ENCODE results near the gene FOXL1.
A peak's percentile ranks its signal among the peaks of the same experiment; 100 is the strongest.

FOXL1 gene

DNA sequence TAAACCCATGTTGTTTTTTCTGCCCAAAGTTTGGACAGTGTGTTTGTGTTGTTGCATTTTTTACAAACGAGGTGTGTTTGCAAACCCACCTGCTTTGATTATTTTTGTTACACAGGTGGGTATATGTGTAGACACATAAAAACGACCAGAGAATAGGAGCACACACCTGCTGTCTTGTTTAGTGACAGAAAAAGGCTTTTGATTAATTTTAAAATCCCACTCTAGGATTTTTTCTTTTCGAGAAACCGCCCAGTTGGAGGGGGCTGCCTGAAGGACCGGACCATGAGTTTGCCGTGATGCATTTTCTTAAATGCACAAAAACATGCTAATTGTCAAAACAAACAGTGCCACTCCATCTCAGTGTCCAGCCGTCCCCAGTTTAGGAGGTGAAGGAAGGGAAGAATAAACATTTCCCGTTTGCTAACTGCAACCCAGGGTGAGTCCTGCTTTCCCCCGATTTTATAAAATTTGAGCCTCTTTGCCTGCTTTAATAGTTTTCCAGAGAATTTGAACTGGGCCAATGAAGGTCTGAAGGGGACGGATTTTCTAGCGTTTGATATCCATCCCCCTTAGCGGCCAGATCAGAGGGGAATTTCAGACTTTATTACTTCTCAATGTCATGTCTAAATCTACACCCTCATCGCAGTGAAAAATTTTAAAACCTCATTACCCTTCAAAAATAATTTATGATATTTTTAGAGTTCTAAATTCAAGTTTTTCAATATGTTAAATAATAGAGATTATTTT is 8.5 kb upstream of the FOXL1 start:
- no peaks in the 10 kb centered on the region for H3K27me3 ChIP-seq (ENCODE audit: insufficient read depth, low read length)
- H3K4me3 ChIP-seq (ENCODE audit: low read depth, low read length) = peak overlapping the region; percentile 92
- peak overlapping the region; percentile 83 for H3K27ac ChIP-seq (ENCODE audit: low read depth, low read length)
- peaks cover 31% of the 10 kb centered on the region; the same call in 1 of the 2 replicates for H3K36me3 ChIP-seq (ENCODE audit: insufficient read depth, low read length)
- H3K79me2 ChIP-seq (ENCODE audit: control insufficient read depth, insufficient read depth, low read length, unreplicated experiment) = peaks cover 90% of the 10 kb centered on the region
- H3K4me1 ChIP-seq (ENCODE audit: control insufficient read depth, insufficient read depth, low read length, unreplicated experiment) = peaks cover 29% of the 10 kb centered on the region
- no peak overlapping the region for H2AFZ ChIP-seq (ENCODE audit: low read length, unreplicated experiment)

DNA sequence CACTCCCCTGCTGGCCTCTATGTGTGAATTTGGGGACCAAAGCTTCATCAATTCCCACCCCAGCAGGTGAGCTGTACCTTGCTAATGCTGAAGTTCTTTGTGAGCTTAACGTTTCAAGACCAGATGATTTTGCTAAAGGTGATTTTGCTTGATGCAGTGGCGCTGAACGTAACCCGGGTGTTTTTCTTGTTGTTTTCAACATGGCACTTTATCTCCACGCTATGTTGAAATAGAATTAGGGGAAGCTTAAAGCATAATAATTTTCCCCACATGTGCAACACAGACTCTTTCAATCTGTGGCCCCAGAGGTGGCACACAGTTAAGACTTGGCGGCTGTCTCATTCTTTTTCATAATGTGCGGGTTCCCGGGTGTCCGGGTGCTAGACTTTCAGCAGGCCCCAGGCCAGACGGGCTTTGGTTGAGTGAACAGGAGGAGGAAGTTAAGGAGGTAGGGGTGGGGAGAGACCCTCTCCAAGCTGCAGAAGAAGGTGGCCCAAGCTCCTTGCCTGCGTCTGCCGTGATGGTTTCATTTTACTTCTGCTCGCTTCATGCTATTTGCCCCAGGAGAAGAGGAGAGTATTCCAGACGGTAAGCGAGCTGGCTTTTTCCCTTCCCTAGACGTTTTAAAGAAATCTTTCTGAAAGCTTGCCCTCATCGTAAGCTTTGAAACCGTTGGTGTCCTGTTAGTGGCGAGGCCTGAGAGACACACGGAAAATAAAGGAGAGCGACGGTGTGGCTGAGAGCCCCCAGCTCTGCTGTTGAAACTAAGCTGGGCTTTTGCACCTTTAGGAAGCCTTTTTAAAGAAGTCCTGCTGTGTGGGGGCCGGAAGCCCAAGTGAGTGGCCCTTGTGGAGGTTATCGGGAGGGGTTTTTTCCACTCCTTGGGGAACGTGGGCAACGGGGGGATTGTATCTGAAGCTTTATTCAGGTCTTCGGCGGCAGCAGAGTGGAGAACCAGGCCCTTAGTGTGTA is 7.5 kb upstream of the FOXL1 start:
- Histone ChIP-seq H3K36me3 (ENCODE audit: insufficient read depth, low read length) (peaks cover 31% of the 10 kb centered on the region; the same call in 1 of the 2 replicates), H3K27ac (ENCODE audit: low read depth, low read length) (peak overlapping the region; percentile 83), H3K27me3 (ENCODE audit: insufficient read depth, low read length) (no peaks in the 10 kb centered on the region), H2AFZ (ENCODE audit: low read length, unreplicated experiment) (no peak overlapping the region), H3K4me1 (ENCODE audit: control insufficient read depth, insufficient read depth, low read length, unreplicated experiment) (peaks cover 32% of the 10 kb centered on the region), H3K79me2 (ENCODE audit: control insufficient read depth, insufficient read depth, low read length, unreplicated experiment) (peaks cover 88% of the 10 kb centered on the region), H3K4me3 (ENCODE audit: low read depth, low read length) (peak overlapping the region; percentile 92)

DNA sequence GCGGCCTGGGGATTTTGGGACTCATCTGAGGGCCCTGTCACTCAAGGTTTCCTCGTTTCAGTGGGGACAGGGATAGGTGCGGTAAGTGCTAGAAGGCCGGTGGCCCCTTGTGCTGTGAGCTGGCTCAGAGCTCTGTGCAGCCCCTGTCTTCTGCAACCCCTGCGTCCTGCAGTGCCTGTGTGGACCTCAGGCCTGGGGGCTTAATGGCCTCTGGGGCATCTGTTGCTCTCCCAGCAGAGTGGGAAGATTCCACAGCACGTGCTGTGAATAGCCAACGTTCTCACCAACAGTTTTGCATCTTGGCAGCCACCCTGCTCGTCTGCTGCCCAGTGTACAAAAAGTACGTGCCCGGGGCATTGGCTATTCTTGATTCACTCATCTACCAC is 6.8 kb upstream of the FOXL1 start:
- Histone ChIP-seq H3K36me3 (ENCODE audit: insufficient read depth, low read length) (peaks cover 31% of the 10 kb centered on the region; the same call in 1 of the 2 replicates), H3K27me3 (ENCODE audit: insufficient read depth, low read length) (no peaks in the 10 kb centered on the region), H2AFZ (ENCODE audit: low read length, unreplicated experiment) (no peak overlapping the region), H3K4me1 (ENCODE audit: control insufficient read depth, insufficient read depth, low read length, unreplicated experiment) (peaks cover 32% of the 10 kb centered on the region), H3K27ac (ENCODE audit: low read depth, low read length) (peak overlapping the region; percentile 83), H3K4me3 (ENCODE audit: low read depth, low read length) (peak overlapping the region; percentile 92), H3K79me2 (ENCODE audit: control insufficient read depth, insufficient read depth, low read length, unreplicated experiment) (peaks cover 88% of the 10 kb centered on the region)

DNA sequence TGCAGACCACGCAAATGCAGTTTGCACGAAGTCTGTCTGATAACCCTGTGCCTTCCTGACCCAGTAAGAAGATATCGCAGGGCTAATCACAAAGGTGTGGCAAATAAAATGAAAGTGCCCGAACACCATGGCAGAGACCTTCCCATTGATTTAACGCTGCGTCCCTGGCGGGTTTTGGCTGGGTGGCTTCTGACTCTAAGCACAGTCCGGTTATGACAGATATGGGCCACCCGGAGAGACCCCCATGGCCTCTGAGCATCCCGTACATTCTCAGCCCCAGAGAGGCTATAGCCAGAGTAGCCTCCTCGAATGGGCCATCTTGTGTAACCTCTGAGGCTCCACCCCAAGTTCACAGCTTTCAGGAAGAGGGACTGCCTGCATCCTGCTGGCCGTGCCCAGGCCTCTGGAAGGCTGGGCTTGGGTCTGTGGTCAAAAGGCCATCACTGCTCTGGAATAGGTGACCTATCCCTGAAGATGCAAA is 6.3 kb upstream of the FOXL1 start:
- H2AFZ ChIP-seq (ENCODE audit: low read length, unreplicated experiment) = no peak overlapping the region
- H3K27ac ChIP-seq (ENCODE audit: low read depth, low read length) = peak overlapping the region; percentile 83
- peaks cover 92% of the 10 kb centered on the region for H3K79me2 ChIP-seq (ENCODE audit: control insufficient read depth, insufficient read depth, low read length, unreplicated experiment)
- peak overlapping the region; percentile 92 for H3K4me3 ChIP-seq (ENCODE audit: low read depth, low read length)
- H3K36me3 ChIP-seq (ENCODE audit: insufficient read depth, low read length) = peaks cover 31% of the 10 kb centered on the region; the same call in 1 of the 2 replicates
- H3K4me1 ChIP-seq (ENCODE audit: control insufficient read depth, insufficient read depth, low read length, unreplicated experiment) = peaks cover 36% of the 10 kb centered on the region
- H3K27me3 ChIP-seq (ENCODE audit: insufficient read depth, low read length) = no peaks in the 10 kb centered on the region

DNA sequence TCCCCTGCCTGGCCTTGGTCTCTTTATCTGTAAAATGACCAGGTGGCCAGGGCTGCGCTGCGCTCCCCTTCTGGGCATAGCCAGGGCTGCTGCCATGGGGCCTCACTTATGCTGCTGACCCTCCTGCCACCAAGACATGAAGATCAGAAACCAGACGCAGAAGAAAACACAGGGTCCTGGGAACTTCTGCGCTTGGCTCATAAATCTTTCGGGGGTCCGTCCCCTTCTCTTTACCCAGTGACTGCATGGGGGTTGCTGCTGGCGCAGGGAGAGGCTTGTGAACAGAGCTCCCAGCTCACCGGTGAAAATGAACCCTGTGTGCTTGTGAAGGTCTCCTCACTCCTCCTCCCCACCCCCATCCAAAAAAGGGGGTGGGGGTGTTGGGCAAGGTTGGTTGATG is 5.7 kb upstream of the FOXL1 start:
- Histone ChIP-seq H3K36me3 (ENCODE audit: insufficient read depth, low read length) (peaks cover 31% of the 10 kb centered on the region; the same call in 1 of the 2 replicates), H3K4me3 (ENCODE audit: low read depth, low read length) (peak overlapping the region; percentile 92), H3K27me3 (ENCODE audit: insufficient read depth, low read length) (no peaks in the 10 kb centered on the region), H3K4me1 (ENCODE audit: control insufficient read depth, insufficient read depth, low read length, unreplicated experiment) (peaks cover 41% of the 10 kb centered on the region), H3K79me2 (ENCODE audit: control insufficient read depth, insufficient read depth, low read length, unreplicated experiment) (peaks cover 92% of the 10 kb centered on the region), H2AFZ (ENCODE audit: low read length, unreplicated experiment) (no peak overlapping the region), H3K27ac (ENCODE audit: low read depth, low read length) (peak overlapping the region; percentile 83)

DNA sequence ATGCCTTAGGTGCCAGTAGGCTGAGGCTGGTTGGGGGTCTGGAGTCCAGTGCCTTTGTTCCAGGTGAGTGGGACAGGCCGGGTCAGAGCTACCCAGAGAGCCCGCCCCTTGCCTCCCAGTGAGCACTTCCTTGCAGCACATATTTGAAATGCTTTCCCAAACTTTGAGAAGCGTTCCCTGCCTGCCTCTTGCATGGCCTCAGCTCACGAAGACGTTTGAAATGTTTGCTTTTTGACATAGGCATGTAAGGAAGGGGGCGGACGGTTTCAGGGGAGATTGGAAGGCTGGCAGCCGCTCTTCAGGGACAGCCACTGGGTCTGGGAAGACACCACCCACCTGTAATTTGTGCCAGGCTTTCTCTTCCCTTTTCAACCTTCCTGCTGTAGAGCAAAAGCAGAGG is 5.1 kb upstream of the FOXL1 start:
- Histone ChIP-seq H3K4me3 (ENCODE audit: low read depth, low read length) (no peak overlapping the region), H3K36me3 (ENCODE audit: insufficient read depth, low read length) (peaks cover 31% of the 10 kb centered on the region; the same call in 1 of the 2 replicates), H2AFZ (ENCODE audit: low read length, unreplicated experiment) (no peak overlapping the region), H3K27me3 (ENCODE audit: insufficient read depth, low read length) (no peaks in the 10 kb centered on the region), H3K79me2 (ENCODE audit: control insufficient read depth, insufficient read depth, low read length, unreplicated experiment) (peaks cover 92% of the 10 kb centered on the region), H3K4me1 (ENCODE audit: control insufficient read depth, insufficient read depth, low read length, unreplicated experiment) (peaks cover 47% of the 10 kb centered on the region), H3K27ac (ENCODE audit: low read depth, low read length) (peak overlapping the region; percentile 83)

DNA sequence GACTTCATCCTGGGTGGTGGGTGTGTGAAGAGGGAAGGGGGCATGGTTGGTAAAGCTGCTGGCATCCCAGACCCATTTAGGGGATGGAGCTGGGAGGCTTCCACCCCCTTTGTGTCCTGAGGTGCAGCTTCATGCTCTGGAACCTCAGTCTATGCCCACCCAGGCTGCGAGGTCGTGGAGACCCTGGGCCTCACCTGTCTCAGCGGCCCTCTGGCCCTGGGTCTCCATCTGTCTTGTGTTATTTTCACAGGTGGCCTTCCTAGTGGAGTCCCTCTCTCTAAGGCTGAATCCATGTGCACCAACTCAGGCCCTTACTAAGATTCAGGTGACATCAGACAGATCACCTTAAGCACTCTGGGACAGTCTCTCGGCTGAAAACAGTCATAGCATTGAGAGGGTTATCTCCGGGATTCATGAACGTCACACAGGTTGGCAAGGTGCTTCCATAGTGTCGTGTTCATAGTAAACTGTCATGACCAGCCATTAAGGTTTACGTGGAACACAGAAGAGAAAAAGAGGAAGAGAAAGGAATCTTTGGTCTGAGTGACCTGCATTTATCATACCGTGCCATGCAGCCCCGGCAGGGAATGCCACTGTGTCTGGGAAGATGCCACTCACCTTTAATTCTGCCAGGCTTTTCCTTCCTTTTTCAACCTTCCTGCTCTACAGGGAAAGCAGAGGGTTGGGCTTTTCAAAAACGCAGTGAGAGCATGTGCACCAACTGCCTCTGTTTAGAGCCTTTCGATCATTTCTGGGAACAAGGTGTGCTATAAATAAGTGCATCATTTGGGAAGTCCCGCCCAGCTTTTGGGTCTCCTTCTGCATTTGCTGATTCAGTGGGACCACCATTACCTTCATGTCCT is 4.5 kb upstream of the FOXL1 start:
- H3K36me3 ChIP-seq (ENCODE audit: insufficient read depth, low read length) = peaks cover 27% of the 10 kb centered on the region; the same call in 1 of the 2 replicates
- no peak overlapping the region for H2AFZ ChIP-seq (ENCODE audit: low read length, unreplicated experiment)
- peak overlapping the region; percentile 83 for H3K27ac ChIP-seq (ENCODE audit: low read depth, low read length)
- H3K27me3 ChIP-seq (ENCODE audit: insufficient read depth, low read length) = no peaks in the 10 kb centered on the region
- H3K4me3 ChIP-seq (ENCODE audit: low read depth, low read length) = no peak overlapping the region
- peaks cover 87% of the 10 kb centered on the region for H3K79me2 ChIP-seq (ENCODE audit: control insufficient read depth, insufficient read depth, low read length, unreplicated experiment)
- peaks cover 47% of the 10 kb centered on the region for H3K4me1 ChIP-seq (ENCODE audit: control insufficient read depth, insufficient read depth, low read length, unreplicated experiment)

DNA sequence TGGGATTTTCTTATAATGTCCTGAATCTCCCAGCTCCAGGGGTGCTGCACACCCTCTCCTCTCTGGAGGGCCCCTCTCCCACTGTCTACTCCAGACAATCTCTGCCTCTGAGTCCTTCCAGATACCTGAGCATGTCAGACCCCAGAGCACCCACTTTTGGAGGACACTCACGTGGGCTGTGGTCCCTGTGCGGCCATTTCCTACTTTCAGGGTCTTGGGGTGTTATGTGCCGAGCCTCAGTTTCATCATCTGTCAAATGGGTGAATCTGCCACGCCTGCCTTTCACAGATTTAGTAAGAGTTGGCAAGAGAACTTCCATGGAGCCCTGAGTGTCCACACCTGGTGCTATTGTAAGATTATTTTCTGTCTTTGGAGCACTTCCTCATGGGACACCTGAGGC is 3.7 kb upstream of the FOXL1 start:
- Histone ChIP-seq H3K27me3 (ENCODE audit: insufficient read depth, low read length) (no peaks in the 10 kb centered on the region), H3K27ac (ENCODE audit: low read depth, low read length) (peak overlapping the region; percentile 83), H3K79me2 (ENCODE audit: control insufficient read depth, insufficient read depth, low read length, unreplicated experiment) (peaks cover 86% of the 10 kb centered on the region), H3K36me3 (ENCODE audit: insufficient read depth, low read length) (peaks cover 21% of the 10 kb centered on the region; the same call in 1 of the 2 replicates), H3K4me1 (ENCODE audit: control insufficient read depth, insufficient read depth, low read length, unreplicated experiment) (peaks cover 47% of the 10 kb centered on the region), H2AFZ (ENCODE audit: low read length, unreplicated experiment) (no peak overlapping the region), H3K4me3 (ENCODE audit: low read depth, low read length) (no peak overlapping the region)

DNA sequence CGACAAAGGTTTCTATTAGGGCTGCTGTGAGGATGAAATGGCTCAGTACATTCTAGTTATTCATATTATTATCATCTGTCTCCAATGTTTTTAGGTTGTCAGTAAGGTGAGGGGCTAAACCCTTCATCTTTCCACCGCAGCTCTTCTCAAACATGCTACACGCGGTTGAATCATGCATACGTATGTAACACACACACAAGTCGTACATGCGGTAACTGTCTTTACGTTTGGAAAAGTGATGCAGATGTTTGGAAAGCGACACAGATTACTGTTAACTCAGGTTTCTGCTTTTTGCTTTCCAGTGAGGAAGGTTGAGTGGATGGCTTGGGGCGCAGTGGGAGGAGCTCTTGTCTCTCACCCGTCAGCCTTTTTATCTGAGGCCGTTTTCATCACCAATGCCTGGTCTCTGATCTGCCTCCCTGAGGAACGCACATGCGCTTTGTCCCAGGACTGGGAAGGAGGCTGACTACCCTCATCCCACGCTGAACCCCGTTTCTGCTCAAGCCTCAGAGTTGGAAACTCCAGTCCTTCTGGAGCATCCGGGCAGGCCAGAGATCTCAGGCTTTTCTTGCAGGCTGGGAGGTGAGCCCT is 3.2 kb upstream of the FOXL1 start:
- H3K79me2 ChIP-seq (ENCODE audit: control insufficient read depth, insufficient read depth, low read length, unreplicated experiment) = peaks cover 85% of the 10 kb centered on the region
- H3K4me1 ChIP-seq (ENCODE audit: control insufficient read depth, insufficient read depth, low read length, unreplicated experiment) = peaks cover 51% of the 10 kb centered on the region
- peak overlapping the region; percentile 83 for H3K27ac ChIP-seq (ENCODE audit: low read depth, low read length)

More for the DNA sequence above, 3.2 kb upstream of the FOXL1 start:
- peaks cover 16% of the 10 kb centered on the region; the same call in 1 of the 2 replicates for H3K36me3 ChIP-seq (ENCODE audit: insufficient read depth, low read length)
- H3K27me3 ChIP-seq (ENCODE audit: insufficient read depth, low read length) = no peaks in the 10 kb centered on the region
- H3K4me3 ChIP-seq (ENCODE audit: low read depth, low read length) = peak overlapping the region; percentile 79
- H2AFZ ChIP-seq (ENCODE audit: low read length, unreplicated experiment) = no peak overlapping the region

Data from ACC112 (cell line).